Mucosa of gallbladder (tissue), 1 donor: ENCODE measurements around the gene ATCAY. TPM values are rescaled to one million over a fixed set of nuclear protein-coding genes. Genes with fewer than 3 reads are reported as not detected.

Experiments used
- DNase-seq: peaks from one replicate; pipeline ENCODE4 v3.0.0-alpha.2; 2020; ENCODE audit warnings: low spot score
- total RNA-seq: library from RNA; stranded (reverse); gene quantifications from one replicate; pipeline ENCODE4 v1.2.1, GENCODE V29; 2021
- donor health status: DM: no; HTN: no; CAD: no.

ATCAY gene, protein sequence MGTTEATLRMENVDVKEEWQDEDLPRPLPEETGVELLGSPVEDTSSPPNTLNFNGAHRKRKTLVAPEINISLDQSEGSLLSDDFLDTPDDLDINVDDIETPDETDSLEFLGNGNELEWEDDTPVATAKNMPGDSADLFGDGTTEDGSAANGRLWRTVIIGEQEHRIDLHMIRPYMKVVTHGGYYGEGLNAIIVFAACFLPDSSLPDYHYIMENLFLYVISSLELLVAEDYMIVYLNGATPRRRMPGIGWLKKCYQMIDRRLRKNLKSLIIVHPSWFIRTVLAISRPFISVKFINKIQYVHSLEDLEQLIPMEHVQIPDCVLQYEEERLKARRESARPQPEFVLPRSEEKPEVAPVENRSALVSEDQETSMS
- total RNA-seq, result 0.63 TPM

DNA sequence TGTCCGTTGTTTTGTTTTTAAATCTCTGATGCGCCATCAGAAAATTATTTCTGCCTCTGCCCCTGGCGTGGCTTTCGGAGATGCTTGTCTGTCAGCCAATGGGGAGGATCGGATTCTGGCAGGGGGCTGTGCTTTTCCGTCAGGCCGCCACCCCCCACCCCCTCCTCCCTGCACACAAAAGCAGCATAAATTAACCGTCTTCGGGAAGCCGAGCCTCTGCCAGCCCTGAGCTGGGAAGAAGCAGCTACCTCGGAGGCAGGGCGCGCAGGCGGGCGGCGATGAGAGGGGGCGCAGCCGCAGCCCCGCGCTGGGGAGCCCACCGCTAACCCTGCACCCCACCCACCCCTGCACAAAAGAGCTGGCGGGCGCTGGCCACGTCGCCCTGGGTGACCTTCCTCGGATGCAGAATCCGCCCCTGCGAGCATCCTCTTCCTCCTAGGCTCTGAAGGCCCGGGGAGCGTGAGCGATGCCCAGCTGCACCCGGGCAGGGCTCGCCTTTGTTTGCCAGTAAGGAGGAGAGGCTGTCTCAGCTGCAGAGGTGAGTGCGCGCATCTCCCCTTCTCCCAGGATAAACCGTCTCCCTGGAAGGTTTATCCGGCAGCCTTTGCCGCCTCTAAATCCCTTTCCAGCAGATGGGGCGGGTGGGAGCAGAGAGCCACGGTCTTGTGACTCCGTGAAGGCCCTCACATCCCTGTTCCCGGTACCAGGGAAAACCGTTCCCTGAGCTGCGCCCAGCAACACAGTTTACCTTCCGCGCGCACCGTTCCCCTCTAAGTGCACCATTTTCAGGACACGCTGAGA, at the start of gene ATCAY:
ATCAY (plus strand) TSS at position 215 of the 801 bp plus-strand sequence. CDS start 5,083 bp downstream, outside the sequence.
- DNase-seq, result no peak

DNA sequence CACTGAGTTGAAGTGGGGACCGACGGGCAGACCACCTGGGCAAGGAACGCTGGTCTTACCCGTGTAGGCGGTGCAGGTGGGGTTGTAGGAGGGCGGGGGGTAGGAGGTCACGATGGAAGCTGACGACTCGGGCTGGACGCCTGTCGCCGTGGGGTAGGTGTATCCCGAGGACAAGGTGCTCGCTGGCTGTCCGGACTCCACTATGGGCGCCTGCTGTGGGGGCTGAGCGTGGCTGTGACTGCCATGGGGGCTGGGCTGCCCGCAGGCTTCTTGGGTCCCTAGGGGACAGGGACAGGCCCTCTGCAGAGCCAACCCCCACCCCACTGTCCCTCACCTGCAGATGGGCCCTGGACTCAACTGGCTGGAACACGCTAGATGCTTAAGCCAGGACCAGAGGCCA, 48.9 kb upstream of the ATCAY start:
- DNase-seq, result no peak

DNA sequence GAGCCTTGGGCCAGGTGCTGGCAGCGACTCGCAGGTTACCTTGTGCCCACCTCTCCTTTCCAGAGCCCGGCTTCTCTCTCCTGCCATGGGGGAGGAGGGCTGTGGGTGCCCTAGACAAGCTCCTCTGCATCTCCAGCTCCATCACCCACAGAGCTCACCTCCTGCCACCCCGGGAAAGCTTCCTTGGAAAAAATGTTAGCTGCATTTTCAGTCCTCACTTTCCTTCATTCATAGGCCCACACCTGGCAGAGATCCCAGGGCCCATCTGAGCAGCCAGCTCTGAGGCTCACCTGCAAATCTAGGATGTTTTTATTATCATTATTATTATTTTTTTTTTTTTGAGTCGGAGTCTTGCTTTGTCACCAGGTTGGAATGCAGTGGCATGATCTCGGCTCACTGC, 48.5 kb upstream of the ATCAY start:
- DNase-seq, result no peak

DNA sequence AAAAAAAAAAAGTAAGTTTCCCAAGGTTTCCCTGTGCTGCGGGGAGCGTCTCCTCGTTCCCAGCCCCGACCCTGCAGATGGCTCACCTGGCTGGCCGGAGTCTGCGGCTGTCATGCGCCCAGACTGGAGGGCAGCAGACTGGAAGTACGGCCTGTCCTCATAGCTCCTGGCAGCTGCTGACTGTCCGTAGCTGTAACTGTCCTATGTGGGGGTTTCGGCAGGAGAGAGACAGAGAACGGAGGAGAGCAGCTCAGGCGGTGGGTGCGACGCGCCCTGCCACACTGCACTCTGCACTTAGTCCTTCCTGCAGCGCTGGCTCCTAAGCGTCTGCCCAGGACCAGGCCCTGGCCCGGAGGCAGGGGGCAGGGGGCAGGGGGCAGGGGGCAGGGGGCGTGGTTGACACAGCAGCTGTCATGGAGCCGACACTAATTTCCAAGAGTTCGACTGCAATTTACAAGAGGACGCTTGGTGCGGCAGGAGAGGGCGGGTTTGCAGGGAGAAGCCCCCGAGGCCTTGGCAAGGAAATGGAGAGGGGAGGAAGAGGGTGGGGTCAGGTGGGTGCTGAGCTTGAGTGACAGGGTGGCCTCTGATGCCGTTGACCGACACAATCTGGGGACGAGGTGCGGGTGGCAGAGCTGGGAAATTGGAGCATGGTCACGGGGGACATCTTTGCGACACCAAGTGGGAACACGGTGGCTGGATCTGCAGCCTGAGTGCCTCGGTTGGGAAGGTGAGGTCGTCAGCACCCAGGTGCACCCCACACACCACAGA, 46.7 kb upstream of the ATCAY start:
- no peak for DNase-seq

DNA sequence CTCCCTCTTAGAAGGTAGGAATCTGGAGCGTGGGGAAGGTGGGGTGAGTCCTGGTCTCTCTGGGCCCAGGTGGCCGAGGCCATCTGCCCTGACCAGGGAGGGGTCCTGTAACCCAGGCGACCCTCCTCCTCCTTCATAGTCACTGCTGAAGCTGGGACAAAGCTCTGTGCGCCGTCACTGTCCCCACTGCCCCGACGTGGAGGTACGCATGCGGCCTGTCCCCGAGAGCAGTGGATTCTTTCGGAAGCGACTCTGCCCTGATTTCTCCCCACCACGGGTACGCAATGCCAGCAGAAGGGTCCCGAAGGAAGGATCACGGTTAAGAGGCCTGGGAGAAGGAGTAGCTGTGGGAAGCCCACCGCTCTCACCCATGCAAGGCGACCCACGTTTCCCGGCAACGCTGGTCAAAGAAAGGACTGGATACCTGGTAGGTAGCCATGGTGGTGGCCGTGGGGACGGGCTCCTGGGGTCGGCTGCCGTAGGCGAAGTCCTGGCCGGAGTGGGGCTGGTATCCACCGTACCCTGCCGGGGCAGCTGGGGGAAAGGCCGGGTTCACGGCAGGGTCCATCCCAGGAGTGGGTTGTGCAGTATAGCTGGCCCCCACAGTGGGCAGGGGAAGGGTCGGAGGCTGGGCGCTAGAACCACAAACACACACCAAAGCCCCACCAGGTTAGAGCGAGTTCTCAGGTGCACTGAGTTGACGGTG, 46.0 kb upstream of the ATCAY start:
- no peak for DNase-seq

DNA sequence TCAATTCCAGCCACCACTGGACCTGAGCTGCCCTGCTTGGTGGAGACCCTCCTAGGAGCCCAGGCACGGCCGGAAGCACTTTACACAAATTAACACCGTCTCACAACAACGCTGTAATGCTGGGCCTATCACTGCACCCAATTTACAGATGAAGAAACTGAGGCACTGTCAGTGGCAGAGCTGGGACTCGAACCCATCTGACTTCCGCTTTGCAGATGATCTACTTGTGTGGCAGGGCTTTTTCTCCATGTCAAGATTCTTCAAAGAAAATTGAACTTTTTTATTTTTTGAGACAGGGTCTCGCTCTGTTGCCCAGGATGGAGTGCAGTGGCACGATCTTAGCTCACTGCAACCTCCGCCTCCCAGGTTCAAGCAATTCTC, 45.4 kb upstream of the ATCAY start:
- no peak for DNase-seq

DNA sequence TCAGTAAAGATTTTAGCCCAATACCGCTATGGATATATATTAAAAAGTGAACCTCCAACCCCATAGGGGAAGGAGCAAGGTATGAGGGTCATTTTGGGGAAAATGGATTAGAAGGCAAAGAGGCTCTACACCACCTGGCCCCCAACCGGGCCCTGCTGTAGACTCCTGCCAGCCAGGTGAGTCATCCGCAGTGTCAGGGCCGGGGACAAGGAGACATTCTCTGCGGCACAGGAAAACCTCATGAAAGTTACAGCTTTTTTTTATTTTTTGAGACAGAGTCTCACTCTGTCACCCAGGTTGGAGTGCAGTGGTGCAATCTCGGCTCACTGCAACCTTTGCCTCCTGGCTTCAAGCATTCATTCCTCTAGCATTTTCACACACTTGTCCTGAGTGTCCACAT, 43.6 kb upstream of the ATCAY start:
- no peak for DNase-seq

DNA sequence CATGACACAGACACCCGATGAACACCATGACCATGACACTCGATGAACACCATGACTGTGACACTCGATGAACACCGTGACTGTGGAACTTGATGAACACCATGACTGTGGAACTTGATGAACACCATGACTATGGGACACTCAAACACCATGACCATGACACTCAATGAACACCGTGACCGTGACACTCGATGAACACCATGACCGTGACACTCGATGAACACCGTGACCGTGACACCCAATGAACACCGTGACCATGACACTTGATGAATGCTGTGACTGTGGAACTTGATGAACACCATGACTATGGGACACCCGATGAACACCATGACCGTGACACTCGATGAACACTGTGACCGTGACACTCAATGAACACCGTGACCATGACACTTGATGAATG, 43.2 kb upstream of the ATCAY start:
- DNase-seq, result no peak

DNA sequence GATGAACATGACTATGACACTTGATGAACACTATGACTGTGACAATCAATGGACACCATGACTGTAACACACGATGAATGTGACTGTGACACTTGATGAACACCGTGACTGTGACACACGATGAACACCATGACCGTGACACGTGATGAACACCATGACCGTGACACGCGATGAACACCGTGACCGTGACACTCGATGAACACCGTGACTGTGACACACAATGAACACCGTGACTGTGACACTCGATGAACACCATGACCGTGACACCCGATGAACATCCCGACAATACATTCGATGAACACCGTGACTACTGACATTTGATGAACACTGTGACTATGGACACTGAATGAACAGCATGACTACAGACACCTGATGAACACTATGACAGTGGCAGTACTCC, 42.6 kb upstream of the ATCAY start:
- DNase-seq, result no peak

DNA sequence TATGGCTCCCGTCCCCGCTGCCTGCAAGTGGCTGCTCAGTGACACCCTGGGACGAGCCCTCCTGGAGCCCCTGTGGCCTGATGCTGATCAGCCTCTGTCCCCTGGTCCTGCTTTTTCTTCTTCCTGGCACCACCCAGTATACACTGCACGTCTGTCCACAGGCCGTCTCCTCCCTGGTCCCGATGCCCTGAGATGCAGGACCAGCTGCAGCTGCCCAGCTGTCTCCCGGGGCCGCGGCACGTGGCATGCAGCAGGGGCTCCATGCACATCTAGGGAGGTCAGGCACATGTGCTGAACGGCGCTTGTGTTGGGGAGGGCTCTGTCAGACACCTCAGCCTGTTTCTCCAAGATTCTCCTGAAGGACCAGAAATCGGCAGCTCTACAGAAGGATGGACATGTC, 41.8 kb upstream of the ATCAY start:
- no peak for DNase-seq

DNA sequence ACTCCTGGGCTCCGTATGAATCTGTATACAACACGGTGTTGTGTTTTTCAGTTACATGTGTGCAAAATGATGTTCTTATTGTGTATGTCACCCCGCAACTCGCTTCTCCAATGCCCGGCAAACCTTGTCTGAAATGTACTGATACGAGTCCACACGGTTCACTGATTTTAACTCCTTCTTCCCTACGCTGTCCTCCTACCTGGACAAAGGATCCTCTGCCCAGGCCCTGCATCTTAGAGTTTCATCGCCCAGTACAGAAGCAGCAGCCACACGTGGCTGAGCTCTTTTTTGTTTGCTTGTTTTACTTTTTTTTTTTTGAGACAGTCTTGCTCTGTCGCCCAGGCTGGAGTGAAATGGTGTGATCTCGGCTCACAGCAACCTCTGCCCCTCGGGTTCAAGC, 40.5 kb upstream of the ATCAY start:
- DNase-seq, result no peak

DNA sequence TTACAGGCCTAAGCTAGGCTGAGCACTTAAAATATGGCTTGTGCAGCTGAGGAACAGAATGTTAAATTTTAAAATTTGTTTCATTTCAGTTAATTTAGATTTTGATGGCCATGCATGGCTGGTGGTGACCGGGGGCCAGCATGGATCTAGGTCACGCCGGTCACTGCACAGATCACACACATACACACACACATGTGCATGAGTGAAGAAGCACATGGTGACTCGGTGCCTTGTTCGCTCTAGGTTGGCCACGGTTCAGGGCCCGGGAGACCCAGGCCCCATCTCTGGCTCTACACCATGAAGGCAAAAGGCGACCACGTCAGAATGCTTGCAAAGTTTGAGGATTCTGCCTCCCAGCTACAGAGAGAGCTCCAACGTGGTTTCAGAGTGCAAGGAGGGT, 39.7 kb upstream of the ATCAY start:
- DNase-seq, result no peak

DNA sequence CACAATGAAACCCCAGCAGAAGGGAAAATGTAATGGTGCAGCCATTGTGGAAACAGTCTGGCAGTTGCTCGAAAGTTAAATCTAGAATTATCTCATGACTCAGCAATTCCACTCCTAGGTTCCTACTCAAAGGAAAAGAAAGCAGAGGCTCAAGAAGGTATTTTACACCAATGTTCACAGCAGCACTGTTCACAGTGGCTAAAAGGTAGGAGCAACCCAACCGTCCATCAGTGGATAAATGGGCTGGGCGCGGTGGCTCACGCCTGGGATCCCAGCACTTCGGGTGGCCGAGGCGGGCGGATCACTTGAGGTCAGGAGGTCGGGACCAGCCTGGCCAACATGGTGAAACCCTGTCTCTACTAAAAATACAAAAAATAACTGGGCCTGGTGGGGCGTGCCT, 37.5 kb upstream of the ATCAY start:
- no peak for DNase-seq

DNA sequence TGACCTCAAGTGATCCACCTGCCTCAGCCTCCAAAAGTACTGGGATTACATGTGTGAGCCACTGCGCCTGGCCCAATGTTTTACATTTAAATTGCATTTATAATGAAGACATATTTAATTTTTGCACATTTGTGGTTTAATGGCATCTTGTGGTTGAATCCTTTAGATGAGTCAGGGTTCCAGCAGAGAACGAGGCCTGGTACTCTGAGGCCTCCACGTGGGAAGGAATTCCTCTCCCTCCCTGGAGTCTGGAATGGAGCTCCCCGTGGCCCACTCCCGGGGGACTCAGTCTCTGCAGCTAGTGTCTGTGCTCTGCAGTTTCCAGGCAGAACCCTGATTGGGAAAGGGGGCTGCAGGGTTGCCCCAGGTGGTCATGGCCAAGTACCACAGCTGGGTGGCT, 35.9 kb upstream of the ATCAY start:
- DNase-seq, result no peak

DNA sequence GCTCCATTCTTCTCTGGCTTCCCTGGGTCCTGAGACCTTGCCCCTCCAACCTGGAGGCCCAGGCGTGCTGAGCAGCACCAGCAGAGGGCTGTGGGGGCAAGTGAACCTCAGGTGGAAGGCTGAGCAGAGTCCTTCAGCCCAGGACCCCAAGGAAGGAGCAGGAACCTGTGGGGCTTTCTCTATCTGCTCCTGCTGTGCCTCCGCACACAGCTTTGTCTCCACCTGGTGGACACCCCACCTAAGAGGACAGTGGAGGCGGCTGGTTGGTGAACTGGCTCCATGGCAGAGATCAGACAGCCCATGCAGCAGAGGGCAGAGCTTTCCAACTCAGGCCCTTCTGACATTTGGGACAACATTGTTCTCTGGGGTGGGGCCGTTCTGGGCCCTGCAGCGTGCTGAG, 31.4 kb upstream of the ATCAY start:
- no peak for DNase-seq

DNA sequence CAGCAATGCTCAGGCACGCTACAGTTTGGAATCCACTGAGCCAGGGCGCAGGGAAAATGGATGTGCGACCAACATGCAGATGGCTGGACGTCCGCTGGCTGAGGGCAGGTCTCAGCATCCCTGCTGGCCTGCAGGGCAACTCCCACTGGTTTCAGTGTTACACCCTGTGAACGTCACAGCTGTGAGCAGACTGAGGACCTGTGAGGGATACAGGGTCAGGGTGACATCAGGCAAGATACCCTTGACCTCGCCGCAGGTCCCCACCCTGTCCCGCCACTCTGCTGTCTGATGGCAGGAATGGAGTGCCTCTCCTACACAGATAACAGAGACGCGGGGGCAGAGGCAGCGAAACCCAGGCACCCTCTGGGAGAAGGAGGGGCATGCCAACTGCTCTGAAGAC, 30.7 kb upstream of the ATCAY start:
- DNase-seq, result no peak

DNA sequence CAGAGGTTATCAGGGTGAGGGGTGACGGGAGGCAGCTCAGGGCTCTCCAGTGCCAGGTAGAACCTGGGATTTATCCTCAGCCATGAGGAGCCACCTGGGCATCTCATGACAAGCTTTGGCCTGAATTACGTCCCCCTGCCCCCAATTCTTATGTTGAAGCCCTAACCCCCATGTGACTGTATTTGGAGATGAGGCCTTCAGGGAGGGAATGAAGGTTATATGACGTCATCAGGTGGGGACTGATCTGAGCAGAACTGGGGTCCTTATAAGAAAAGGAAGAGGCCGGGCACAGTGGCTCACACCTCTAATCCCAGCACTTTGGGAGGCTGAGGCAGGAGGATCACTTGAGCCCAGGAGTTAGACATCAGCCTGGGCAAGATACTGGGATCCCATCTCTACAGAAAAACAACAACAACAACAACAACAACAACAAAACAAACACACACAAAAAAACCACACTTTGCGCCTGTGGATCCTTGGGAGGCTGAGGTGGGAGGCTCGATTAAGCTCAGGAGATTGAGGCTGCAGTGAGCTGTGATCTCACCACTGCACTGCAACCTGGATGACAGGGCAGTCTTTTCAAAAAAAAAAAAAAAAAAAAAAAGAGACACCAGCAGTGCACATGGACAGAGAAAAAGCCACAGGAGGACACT, 30.0 kb upstream of the ATCAY start:
- DNase-seq, result no peak

DNA sequence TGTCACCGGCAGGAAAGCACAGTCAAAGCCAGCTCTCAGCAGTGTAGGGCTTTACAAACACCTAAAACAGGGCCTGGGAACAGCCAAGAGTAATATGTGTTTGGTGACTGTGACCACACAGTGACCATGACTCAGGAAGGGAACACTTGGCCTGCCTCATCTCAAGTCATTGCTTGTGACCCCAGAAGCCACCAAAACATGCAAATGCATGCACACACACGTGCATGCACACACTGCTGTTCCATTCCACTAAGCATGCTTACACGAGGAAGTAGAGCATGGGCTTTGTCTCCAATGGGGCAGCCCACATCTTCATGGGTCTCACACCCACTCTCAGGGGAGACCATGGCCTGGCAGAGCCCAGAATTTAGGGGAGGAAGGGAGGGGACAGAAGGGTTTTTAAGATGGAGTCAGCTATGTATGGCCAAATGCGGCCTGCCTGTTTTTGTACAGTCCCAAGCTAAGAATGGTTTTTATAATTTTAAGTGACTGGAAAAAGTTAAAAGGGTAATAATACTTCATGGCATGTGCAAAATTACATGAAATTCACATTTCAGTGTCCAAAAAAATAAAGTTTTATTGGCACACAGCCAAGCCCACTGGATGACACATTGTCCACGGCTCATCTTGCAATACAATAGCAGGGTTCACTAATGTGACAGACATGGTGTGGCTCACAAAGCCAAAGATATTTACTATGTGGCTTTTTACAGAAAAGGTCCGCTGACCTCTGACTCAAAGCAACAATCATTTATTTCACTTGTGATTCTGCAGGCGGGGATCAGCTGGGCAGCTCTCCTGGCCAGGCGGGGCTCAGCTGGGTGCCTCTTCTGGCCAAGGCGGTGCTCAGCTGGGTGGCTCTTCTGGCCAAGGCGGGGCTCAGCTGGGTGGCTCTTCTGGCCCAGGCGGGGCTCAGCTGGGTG, 29.0 kb upstream of the ATCAY start:
- DNase-seq, result no peak

DNA sequence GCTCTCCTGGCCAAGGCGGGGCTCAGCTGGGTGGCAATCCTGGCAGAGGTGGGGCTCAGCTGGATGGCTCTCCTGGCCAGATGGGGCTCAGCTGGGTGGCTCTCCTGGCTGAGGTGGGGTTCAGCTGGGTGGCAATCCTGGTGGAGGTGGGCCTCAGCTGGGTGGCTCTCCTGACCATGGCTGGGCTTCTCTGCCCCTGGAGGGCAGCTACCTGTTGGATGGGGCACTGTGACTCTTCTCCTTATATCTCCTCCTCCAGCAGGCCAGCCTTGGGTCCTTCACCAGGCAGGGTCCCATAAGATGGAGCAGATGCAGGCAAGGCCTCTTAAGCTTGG, 28.3 kb upstream of the ATCAY start:
- no peak for DNase-seq

DNA sequence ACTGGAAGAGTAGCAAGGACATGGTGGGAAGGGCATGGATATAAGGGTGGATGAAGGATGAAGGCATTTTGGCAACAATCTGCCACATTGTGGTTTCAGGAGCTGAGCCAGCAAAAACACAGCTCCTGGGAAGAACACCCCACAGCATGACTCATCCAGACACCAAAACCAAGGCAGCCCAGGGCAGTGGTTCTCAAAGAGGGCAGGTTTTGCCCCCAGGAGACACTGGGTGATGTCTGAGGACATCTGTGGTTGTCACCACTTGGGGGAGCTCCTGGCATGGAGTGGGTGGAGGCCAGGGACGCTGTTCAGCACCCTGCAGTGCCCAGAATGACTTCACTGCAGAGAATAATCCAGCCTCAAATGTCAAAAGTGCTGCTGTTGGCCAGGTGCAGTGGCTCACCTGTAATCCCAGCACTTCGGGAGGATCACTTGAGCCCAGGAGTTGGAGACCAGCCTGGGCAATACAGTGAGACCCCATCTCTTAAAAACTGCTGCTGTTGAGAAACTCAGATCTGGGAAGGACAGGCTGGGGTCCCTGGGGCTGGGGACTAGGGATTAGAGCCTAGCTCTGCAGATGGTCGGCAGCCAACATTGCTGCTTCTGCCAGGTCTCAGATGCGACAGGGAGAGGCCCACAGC, 27.8 kb upstream of the ATCAY start:
- peak; percentile 17 for DNase-seq
